Neural progenitor cell (in vitro differentiated cells): ENCODE data around the gene BMPR1B. TPM values are rescaled to one million over a fixed set of nuclear protein-coding genes. Genes with fewer than 3 reads are reported as not detected.

Experiments
- DNase-seq: peaks from one replicate; pipeline ENCODE4 v3.0.0-alpha.2; 2016; ENCODE audit warnings: low spot score
- H2AFZ ChIP-seq: fragments of 200-600 bp; sonication (generic); replicated peaks from 2 replicates; pipeline ENCODE4 v1.6.1; 2016; ENCODE audit warnings: antibody characterized with exemption
- H3F3A ChIP-seq: fragments of 200-600 bp; sonication (generic); 2 replicates; pipeline ENCODE4 v1.6.1; 2016; ENCODE audit warnings: antibody characterized with exemption, low read depth
- H3K27ac ChIP-seq: fragments of 200-600 bp; sonication (generic); 2 replicates; pipeline ENCODE4 v1.5.1; 2016; ENCODE audit warnings: mild to moderate bottlenecking
- H3K27me3 ChIP-seq: fragments of 200-600 bp; sonication (generic); 2 replicates; pipeline ENCODE4 v1.6.1; 2016; ENCODE audit warnings: mild to moderate bottlenecking, moderate library complexity
- H3K36me3 ChIP-seq: fragments of 200-600 bp; sonication (generic); 2 replicates; pipeline ENCODE4 v1.5.1; 2016
- H3K4me1 ChIP-seq: fragments of 200-600 bp; sonication (generic); 2 replicates; pipeline ENCODE4 v1.6.1; 2016; ENCODE audit warnings: mixed run types
- H3K4me2 ChIP-seq: fragments of 200-600 bp; sonication (generic); 2 replicates; pipeline ENCODE4 v1.6.1; 2016
- H3K4me3 ChIP-seq: fragments of 200-600 bp; sonication (generic); 2 replicates; pipeline ENCODE4 v1.5.1; 2016
- H3K79me2 ChIP-seq: fragments of 200-600 bp; sonication (generic); 2 replicates; pipeline ENCODE4 v1.6.1; 2016; ENCODE audit warnings: low read depth
- H3K9ac ChIP-seq: fragments of 200-600 bp; sonication (generic); 2 replicates; pipeline ENCODE4 v1.6.1; 2016
- H3K9me3 ChIP-seq: fragments of 200-600 bp; sonication (generic); 2 replicates; pipeline ENCODE4 v1.5.1; 2016; ENCODE audit warnings: low read depth
- H4K20me1 ChIP-seq: fragments of 200-600 bp; sonication (generic); 2 replicates; pipeline ENCODE4 v1.6.1; 2016; ENCODE audit warnings: low read depth
- H3K27ac Mint-ChIP-seq: 3 replicates; pipeline ENCODE4 v1.8.0; 2021; ENCODE audit warnings: mixed read lengths
- H3K27me3 Mint-ChIP-seq: 2 replicates; pipeline ENCODE4 v1.8.0; 2022; ENCODE audit warnings: low read depth, mild to moderate bottlenecking, inconsistent platforms, moderate library complexity, mixed read lengths; ENCODE audit not compliant: insufficient read depth
- H3K36me3 Mint-ChIP-seq: 3 replicates; pipeline ENCODE4 v1.8.0; 2021; ENCODE audit warnings: mixed read lengths
- H3K4me1 Mint-ChIP-seq: 3 replicates; pipeline ENCODE4 v1.8.0; 2021; ENCODE audit warnings: mixed read lengths
- H3K4me3 Mint-ChIP-seq: 3 replicates; pipeline ENCODE4 v1.8.0; 2021; ENCODE audit warnings: mild to moderate bottlenecking, moderate library complexity, mixed read lengths
- H3K9me3 Mint-ChIP-seq: 3 replicates; pipeline ENCODE4 v1.8.0; 2020; ENCODE audit warnings: mixed read lengths
- EZH2 ChIP-seq: fragments of 200-600 bp; sonication (generic); IDR thresholded peaks from 2 replicates; pipeline ENCODE4 v1.6.1; 2017; ENCODE audit warnings: antibody characterized with exemption, mild to moderate bottlenecking, moderate library complexity
- EZH2phosphoT487 ChIP-seq: fragments of 200-600 bp; sonication (generic); IDR thresholded peaks from 2 replicates; pipeline ENCODE4 v1.6.1; 2017; ENCODE audit warnings: antibody characterized with exemption
- total RNA-seq: library from RNA; depleted of rRNA; stranded (reverse); fragments of >200 nt; gene quantifications from 2 replicates; pipeline ENCODE4 v1.2.3, GENCODE V29; 2015; ENCODE audit warnings: low replicate concordance
- TF ChIP-seq, protein P1 (sequence below): fragments of 200-600 bp; sonication (generic); IDR thresholded peaks from 2 replicates; pipeline ENCODE4 v1.5.1; 2017; ENCODE audit warnings: antibody characterized with exemption, mild to moderate bottlenecking

Gene BMPR1B
- total RNA-seq, 1 donor from 2014 or later, result 2.7 TPM

DNA sequence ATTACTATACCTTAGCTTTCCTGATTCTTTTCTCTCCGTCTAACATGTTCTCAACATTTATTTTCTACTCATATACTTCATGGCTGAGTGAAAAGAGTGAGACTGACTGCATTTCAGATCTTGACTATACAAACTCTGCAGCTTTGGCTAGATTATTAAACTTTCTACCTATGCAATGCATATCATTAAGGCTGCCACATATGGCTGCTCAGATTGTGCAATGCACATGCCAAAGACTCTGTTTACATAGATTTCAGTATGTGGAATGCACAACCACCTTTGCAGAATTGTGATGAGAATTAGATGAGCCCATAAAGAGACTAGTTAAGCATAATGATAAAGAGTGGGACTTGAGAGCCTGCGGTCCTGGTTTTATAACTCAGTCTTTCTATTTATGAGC, 196.5 kb downstream of the BMPR1B start:
- Mint-ChIP-seq H3K36me3 (peaks cover 11% of the 10 kb centered on the region), H3K9me3 (peaks cover 33% of the 10 kb centered on the region), H3K4me1 (peaks cover 8% of the 10 kb centered on the region), H3K4me3 (no peak overlapping the region), H3K27me3 (peaks cover 4% of the 10 kb centered on the region), H3K27ac (no peak overlapping the region)
- no peaks in the 10 kb centered on the region for H3K79me2 ChIP-seq
- no peaks in the 10 kb centered on the region for H4K20me1 ChIP-seq
- TF ChIP-seq EZH2phosphoT487 (no peak), EZH2 (no peak)
- TF ChIP-seq, protein P1, sequence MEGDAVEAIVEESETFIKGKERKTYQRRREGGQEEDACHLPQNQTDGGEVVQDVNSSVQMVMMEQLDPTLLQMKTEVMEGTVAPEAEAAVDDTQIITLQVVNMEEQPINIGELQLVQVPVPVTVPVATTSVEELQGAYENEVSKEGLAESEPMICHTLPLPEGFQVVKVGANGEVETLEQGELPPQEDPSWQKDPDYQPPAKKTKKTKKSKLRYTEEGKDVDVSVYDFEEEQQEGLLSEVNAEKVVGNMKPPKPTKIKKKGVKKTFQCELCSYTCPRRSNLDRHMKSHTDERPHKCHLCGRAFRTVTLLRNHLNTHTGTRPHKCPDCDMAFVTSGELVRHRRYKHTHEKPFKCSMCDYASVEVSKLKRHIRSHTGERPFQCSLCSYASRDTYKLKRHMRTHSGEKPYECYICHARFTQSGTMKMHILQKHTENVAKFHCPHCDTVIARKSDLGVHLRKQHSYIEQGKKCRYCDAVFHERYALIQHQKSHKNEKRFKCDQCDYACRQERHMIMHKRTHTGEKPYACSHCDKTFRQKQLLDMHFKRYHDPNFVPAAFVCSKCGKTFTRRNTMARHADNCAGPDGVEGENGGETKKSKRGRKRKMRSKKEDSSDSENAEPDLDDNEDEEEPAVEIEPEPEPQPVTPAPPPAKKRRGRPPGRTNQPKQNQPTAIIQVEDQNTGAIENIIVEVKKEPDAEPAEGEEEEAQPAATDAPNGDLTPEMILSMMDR, result no peak
- no peaks in the 10 kb centered on the region for H3F3A ChIP-seq
- H3K9me3 ChIP-seq, result no peaks in the 10 kb centered on the region
- no peak overlapping the region for H2AFZ ChIP-seq
- H3K4me2 ChIP-seq, result no peak overlapping the region
- H3K4me3 ChIP-seq, result no peak overlapping the region
- no peak overlapping the region for H3K27ac ChIP-seq
- no peaks in the 10 kb centered on the region for H3K27me3 ChIP-seq
- H3K9ac ChIP-seq, result no peak overlapping the region
- H3K36me3 ChIP-seq, result no peaks in the 10 kb centered on the region
- peaks cover 15% of the 10 kb centered on the region for H3K4me1 ChIP-seq
- DNase-seq, result no peak

DNA sequence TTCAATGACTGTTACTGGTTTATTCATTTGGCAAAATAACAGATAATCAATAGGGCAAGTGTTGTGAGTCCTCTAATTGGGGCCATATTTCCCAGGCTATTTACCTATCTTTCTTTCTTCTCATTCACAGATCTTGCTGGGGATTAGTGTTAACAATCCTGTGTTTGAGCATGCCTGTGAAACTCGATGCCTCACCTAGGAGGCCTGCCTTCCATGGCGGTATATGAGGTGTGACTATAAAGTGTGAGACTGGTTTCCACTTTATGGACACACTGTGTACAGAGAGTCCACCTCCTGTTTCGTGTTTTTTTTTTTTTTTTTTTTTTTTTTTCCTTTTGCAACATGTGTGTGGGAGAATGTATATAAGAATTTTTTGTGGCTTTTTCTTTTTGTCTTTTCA, 199.3 kb downstream of the BMPR1B start:
- H3K36me3 Mint-ChIP-seq, result peaks cover 4% of the 10 kb centered on the region
- Histone ChIP-seq H3K79me2 (no peaks in the 10 kb centered on the region), H3K27ac (no peak overlapping the region), H2AFZ (no peak overlapping the region), H3K4me2 (peak overlapping the region; percentile 23), H3K4me1 (peaks cover 15% of the 10 kb centered on the region), H4K20me1 (no peaks in the 10 kb centered on the region), H3K36me3 (no peaks in the 10 kb centered on the region), H3K9ac (no peak overlapping the region), H3K27me3 (no peaks in the 10 kb centered on the region), H3K9me3 (no peaks in the 10 kb centered on the region), H3K4me3 (no peak overlapping the region), H3F3A (no peaks in the 10 kb centered on the region)
- H3K9me3 Mint-ChIP-seq, result peaks cover 14% of the 10 kb centered on the region
- no peak overlapping the region for H3K27ac Mint-ChIP-seq
- H3K4me1 Mint-ChIP-seq, result peaks cover 8% of the 10 kb centered on the region
- peak; percentile 66 for DNase-seq
- TF ChIP-seq EZH2phosphoT487 (no peak), EZH2 (no peak)
- TF ChIP-seq, protein P1, result no peak
- H3K4me3 Mint-ChIP-seq, result no peak overlapping the region
- H3K27me3 Mint-ChIP-seq, result peaks cover 4% of the 10 kb centered on the region

DNA sequence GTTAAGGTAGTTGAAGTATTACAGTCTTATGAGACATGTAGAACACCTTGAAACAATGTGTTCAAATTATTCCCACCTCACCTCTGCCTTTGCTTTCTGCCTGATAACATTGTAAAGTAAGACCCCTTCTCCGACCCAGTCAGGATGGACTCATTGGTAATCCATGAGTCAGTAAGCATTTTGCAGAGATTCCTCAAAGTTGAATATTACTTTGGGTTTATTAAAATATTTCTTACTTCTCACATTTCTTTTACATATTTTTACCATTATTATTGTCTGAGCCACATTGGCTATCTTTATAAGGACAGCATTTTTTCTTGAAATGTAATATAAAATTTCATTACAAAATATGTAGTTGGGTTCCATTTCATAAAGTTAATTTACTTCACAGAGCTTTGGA, 201.6 kb downstream of the BMPR1B start:
- H3K9me3 Mint-ChIP-seq, result peaks cover 17% of the 10 kb centered on the region
- Histone ChIP-seq H3K9ac (no peak overlapping the region), H3K79me2 (no peaks in the 10 kb centered on the region), H3K27me3 (no peaks in the 10 kb centered on the region), H3F3A (no peaks in the 10 kb centered on the region), H3K4me2 (no peak overlapping the region), H3K9me3 (no peaks in the 10 kb centered on the region), H3K4me3 (no peak overlapping the region), H3K27ac (no peak overlapping the region), H4K20me1 (no peaks in the 10 kb centered on the region), H3K36me3 (no peaks in the 10 kb centered on the region), H2AFZ (no peak overlapping the region), H3K4me1 (peaks cover 15% of the 10 kb centered on the region)
- no peak overlapping the region for H3K4me3 Mint-ChIP-seq
- TF ChIP-seq EZH2 (no peak), EZH2phosphoT487 (no peak)
- TF ChIP-seq, protein P1, result no peak
- H3K27ac Mint-ChIP-seq, result no peak overlapping the region
- H3K4me1 Mint-ChIP-seq, result peaks cover 8% of the 10 kb centered on the region
- DNase-seq, result no peak
- H3K36me3 Mint-ChIP-seq, result peaks cover 8% of the 10 kb centered on the region
- H3K27me3 Mint-ChIP-seq, result peaks cover 5% of the 10 kb centered on the region
